SK-N-SH treated with all-trans-retinoic acid at 6 μM for 48 hours (cell line): ENCODE results near the gene KIF15.
A peak's percentile ranks its signal among the peaks of the same experiment; 100 is the strongest.
"Not testable (repeated sequence)": the region's sequence is repeated elsewhere in the genome, so short reads cannot be mapped to it uniquely, and the experiment has no call there.

ENCODE experiments used
- ATAC-seq: fragments of 200-7000 bp; cut with Tn5 transposase; 3 replicates; pipeline ENCODE4 v1.9.1; 2020; ENCODE audit warnings: mild to moderate bottlenecking, moderate library complexity
- ARNTL ChIP-seq: fragments of 450-650 bp; formaldehyde crosslinking; IDR thresholded peaks from 2 replicates; pipeline ENCODE4 v1.5.0; 2020; ENCODE audit warnings: low read depth, mild to moderate bottlenecking, moderate library complexity, borderline replicate concordance
- BACH2 ChIP-seq: fragments of 250-450 bp; sonication (Bioruptor Pico); IDR thresholded peaks from 2 replicates; pipeline ENCODE4 v1.9.0; 2021; ENCODE audit warnings: mild to moderate bottlenecking, borderline replicate concordance
- CSDC2 ChIP-seq: fragments of 250-450 bp; sonication (Bioruptor Pico); IDR thresholded peaks from 2 replicates; pipeline ENCODE4 v1.5.0; 2020; ENCODE audit warnings: mild to moderate bottlenecking, moderate library complexity
- ESRRG ChIP-seq: fragments of 250-450 bp; sonication (Bioruptor Pico); IDR thresholded peaks from 2 replicates; pipeline ENCODE4 v1.6.1; 2021; ENCODE audit warnings: mild to moderate bottlenecking
- GLIS3 ChIP-seq: fragments of 250-450 bp; sonication (Bioruptor Pico); IDR thresholded peaks from 2 replicates; pipeline ENCODE4 v1.5.0; 2020; ENCODE audit warnings: mild to moderate bottlenecking, moderate library complexity
- ISL1 ChIP-seq: fragments of 250-450 bp; sonication (Bioruptor Pico); IDR thresholded peaks from 2 replicates; pipeline ENCODE4 v2.1.2; 2022; ENCODE audit warnings: mild to moderate bottlenecking, moderate library complexity
- OSR1 ChIP-seq: fragments of 250-450 bp; sonication (Bioruptor Pico); IDR thresholded peaks from 2 replicates; pipeline ENCODE4 v1.8.0; 2022; ENCODE audit warnings: moderate library complexity, mild to moderate bottlenecking, inconsistent platforms
- PPARA ChIP-seq: fragments of 250-450 bp; sonication (Bioruptor Pico); IDR thresholded peaks from 2 replicates; pipeline ENCODE4 v1.5.0; 2020; ENCODE audit warnings: mild to moderate bottlenecking, borderline replicate concordance
- SNAI2 ChIP-seq: fragments of 250-450 bp; sonication (Bioruptor Pico); IDR thresholded peaks from 2 replicates; pipeline ENCODE4 v1.5.0; 2020; ENCODE audit warnings: mild to moderate bottlenecking, moderate library complexity
- TCF4 ChIP-seq: fragments of 250-450 bp; sonication (Bioruptor Pico); IDR thresholded peaks from 2 replicates; pipeline ENCODE4 v1.8.0; 2021; ENCODE audit warnings: mild to moderate bottlenecking, moderate library complexity, borderline replicate concordance
- TOX ChIP-seq: fragments of 250-450 bp; sonication (Bioruptor Pico); IDR thresholded peaks from 2 replicates; pipeline ENCODE4 v1.8.0; 2021; ENCODE audit warnings: mild to moderate bottlenecking, moderate library complexity, borderline replicate concordance
- ZC3H10 ChIP-seq: fragments of 250-450 bp; sonication (Bioruptor Pico); IDR thresholded peaks from 2 replicates; pipeline ENCODE4 v1.5.1; 2021; ENCODE audit warnings: mild to moderate bottlenecking, moderate library complexity
- ZFP30 ChIP-seq: fragments of 450-650 bp; formaldehyde crosslinking; IDR thresholded peaks from 2 replicates; pipeline ENCODE4 v1.5.0; 2022; ENCODE audit warnings: mild to moderate bottlenecking, moderate library complexity
- ZNF565 ChIP-seq: fragments of 450-650 bp; formaldehyde crosslinking; conservative IDR thresholded peaks from 2 replicates; pipeline ENCODE4 v1.5.0; 2020; ENCODE audit warnings: low read depth, mild to moderate bottlenecking, moderate library complexity
- ZNF70 ChIP-seq: fragments of 450-650 bp; formaldehyde crosslinking; IDR thresholded peaks from 2 replicates; pipeline ENCODE4 v1.5.0; 2020; ENCODE audit warnings: mild to moderate bottlenecking, moderate library complexity
- ZNF8 ChIP-seq: fragments of 450-650 bp; formaldehyde crosslinking; IDR thresholded peaks from 2 replicates; pipeline ENCODE4 v1.5.0; 2020; ENCODE audit warnings: mild to moderate bottlenecking, moderate library complexity
- TF ChIP-seq, protein P1 (sequence below): fragments of 250-450 bp; sonication (Bioruptor Pico); IDR thresholded peaks from 2 replicates; pipeline ENCODE4 v1.5.1; 2021; ENCODE audit warnings: mild to moderate bottlenecking, moderate library complexity
- TF ChIP-seq, protein P2 (sequence below): fragments of 250-450 bp; sonication (Bioruptor Pico); IDR thresholded peaks from 2 replicates; pipeline ENCODE4 v1.8.0; 2020; ENCODE audit warnings: mild to moderate bottlenecking, moderate library complexity, borderline replicate concordance
- TF ChIP-seq, protein P3 (sequence below): fragments of 250-450 bp; sonication (Bioruptor Pico); IDR thresholded peaks from 2 replicates; pipeline ENCODE4 v1.5.0; 2020; ENCODE audit warnings: mild to moderate bottlenecking, moderate library complexity

Gene KIF15

DNA sequence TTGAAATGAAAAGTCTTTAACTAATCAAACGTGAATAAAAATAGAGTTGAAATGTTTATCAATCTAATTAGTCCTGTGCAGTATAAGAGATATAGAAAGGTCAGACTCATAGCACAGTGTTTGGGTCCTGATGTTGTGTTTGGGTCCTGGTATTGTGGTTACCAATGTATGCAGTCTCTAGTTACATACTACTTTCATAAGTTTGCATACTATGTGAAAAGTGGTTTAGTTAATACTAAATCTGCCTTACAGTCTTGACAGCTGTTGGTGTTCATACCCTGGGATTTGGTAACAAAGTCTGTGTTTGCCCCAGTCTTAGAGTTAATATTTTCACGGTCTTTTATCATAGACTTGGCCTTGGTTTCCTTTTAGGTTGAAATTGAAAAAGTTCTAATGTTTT, 41.7 kb downstream of the KIF15 start:
- ATAC-seq = no peak
- TF ChIP-seq, protein P1, sequence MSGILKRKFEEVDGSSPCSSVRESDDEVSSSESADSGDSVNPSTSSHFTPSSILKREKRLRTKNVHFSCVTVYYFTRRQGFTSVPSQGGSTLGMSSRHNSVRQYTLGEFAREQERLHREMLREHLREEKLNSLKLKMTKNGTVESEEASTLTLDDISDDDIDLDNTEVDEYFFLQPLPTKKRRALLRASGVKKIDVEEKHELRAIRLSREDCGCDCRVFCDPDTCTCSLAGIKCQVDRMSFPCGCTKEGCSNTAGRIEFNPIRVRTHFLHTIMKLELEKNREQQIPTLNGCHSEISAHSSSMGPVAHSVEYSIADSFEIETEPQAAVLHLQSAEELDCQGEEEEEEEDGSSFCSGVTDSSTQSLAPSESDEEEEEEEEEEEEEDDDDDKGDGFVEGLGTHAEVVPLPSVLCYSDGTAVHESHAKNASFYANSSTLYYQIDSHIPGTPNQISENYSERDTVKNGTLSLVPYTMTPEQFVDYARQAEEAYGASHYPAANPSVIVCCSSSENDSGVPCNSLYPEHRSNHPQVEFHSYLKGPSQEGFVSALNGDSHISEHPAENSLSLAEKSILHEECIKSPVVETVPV (CRISPR knock-in tag) = no peak
- TF ChIP-seq, protein P2, sequence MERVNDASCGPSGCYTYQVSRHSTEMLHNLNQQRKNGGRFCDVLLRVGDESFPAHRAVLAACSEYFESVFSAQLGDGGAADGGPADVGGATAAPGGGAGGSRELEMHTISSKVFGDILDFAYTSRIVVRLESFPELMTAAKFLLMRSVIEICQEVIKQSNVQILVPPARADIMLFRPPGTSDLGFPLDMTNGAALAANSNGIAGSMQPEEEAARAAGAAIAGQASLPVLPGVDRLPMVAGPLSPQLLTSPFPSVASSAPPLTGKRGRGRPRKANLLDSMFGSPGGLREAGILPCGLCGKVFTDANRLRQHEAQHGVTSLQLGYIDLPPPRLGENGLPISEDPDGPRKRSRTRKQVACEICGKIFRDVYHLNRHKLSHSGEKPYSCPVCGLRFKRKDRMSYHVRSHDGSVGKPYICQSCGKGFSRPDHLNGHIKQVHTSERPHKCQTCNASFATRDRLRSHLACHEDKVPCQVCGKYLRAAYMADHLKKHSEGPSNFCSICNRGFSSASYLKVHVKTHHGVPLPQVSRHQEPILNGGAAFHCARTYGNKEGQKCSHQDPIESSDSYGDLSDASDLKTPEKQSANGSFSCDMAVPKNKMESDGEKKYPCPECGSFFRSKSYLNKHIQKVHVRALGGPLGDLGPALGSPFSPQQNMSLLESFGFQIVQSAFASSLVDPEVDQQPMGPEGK (CRISPR knock-in tag) = no peak
- TF ChIP-seq SNAI2 (CRISPR knock-in tag) (no peak), TCF4 (CRISPR knock-in tag) (no peak), ZNF565 (CRISPR knock-in tag) (no peak), ARNTL (CRISPR knock-in tag) (no peak), ZC3H10 (CRISPR knock-in tag) (no peak), ESRRG (CRISPR knock-in tag) (no peak), TOX (CRISPR knock-in tag) (no peak), CSDC2 (CRISPR knock-in tag) (no peak), GLIS3 (CRISPR knock-in tag) (no peak), ZFP30 (no peak), BACH2 (no peak)
- TF ChIP-seq, all 23 proteins: peak for 0

DNA sequence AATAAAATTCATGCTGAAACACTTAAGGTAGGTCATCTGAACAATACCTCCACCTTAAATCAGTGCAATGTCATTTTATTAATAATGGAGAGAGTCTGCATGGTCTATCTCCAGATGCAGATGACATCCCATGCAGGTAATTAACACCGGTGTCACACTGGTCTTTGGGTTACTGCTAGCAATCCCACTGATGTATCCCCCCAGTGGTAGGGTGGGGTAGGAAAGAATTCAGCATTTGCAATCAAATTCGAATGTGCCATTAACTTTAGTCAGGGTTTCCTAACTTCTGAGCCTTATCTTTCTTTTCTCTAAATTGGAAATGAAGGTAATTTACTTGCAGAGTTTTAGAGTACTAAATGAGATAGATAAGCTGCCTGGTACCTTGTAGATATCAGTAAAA, 44.4 kb downstream of the KIF15 start:
- TF ChIP-seq PPARA (CRISPR knock-in tag) = no peak
- TF ChIP-seq, protein P2 (CRISPR knock-in tag) = no peak
- no peak for TF ChIP-seq SNAI2 (CRISPR knock-in tag)
- TF ChIP-seq ZC3H10 (CRISPR knock-in tag) = no peak
- no peak for TF ChIP-seq OSR1 (CRISPR knock-in tag)
- TF ChIP-seq, protein P3, sequence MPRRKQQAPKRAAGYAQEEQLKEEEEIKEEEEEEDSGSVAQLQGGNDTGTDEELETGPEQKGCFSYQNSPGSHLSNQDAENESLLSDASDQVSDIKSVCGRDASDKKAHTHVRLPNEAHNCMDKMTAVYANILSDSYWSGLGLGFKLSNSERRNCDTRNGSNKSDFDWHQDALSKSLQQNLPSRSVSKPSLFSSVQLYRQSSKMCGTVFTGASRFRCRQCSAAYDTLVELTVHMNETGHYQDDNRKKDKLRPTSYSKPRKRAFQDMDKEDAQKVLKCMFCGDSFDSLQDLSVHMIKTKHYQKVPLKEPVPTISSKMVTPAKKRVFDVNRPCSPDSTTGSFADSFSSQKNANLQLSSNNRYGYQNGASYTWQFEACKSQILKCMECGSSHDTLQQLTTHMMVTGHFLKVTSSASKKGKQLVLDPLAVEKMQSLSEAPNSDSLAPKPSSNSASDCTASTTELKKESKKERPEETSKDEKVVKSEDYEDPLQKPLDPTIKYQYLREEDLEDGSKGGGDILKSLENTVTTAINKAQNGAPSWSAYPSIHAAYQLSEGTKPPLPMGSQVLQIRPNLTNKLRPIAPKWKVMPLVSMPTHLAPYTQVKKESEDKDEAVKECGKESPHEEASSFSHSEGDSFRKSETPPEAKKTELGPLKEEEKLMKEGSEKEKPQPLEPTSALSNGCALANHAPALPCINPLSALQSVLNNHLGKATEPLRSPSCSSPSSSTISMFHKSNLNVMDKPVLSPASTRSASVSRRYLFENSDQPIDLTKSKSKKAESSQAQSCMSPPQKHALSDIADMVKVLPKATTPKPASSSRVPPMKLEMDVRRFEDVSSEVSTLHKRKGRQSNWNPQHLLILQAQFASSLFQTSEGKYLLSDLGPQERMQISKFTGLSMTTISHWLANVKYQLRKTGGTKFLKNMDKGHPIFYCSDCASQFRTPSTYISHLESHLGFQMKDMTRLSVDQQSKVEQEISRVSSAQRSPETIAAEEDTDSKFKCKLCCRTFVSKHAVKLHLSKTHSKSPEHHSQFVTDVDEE = no peak
- no peak for TF ChIP-seq ARNTL (CRISPR knock-in tag)
- no peak for TF ChIP-seq ZNF565 (CRISPR knock-in tag)
- TF ChIP-seq ZFP30 = no peak
- no peak for TF ChIP-seq ZNF70 (CRISPR knock-in tag)
- TF ChIP-seq, protein P1 (CRISPR knock-in tag) = no peak
- TF ChIP-seq TCF4 (CRISPR knock-in tag) = no peak
- TF ChIP-seq CSDC2 (CRISPR knock-in tag) = no peak
- no peak for TF ChIP-seq ESRRG (CRISPR knock-in tag)
- TF ChIP-seq, all 23 proteins: peak for 0

DNA sequence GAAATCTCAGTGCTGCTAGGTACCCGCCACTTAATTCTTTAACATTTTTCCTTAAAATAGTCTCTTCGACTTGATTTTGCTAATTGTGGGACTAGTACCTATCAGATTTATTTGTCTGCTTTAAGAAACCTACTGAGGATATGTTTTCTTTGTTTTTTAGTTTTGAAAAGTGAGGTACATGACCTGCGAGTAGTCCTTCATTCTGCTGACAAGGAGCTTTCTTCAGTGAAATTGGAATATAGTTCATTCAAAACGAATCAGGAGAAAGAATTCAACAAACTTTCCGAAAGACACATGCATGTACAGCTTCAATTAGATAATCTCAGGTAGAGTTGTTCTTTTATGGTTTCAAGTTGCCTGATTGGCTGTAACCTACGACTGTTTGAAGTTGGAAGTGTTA, 53.2 kb downstream of the KIF15 start:
- TF ChIP-seq ISL1 (CRISPR knock-in tag) = no peak
- ATAC-seq = no peak

More for the DNA sequence above, 44.4 kb downstream of the KIF15 start:
- ATAC-seq = no peak

DNA sequence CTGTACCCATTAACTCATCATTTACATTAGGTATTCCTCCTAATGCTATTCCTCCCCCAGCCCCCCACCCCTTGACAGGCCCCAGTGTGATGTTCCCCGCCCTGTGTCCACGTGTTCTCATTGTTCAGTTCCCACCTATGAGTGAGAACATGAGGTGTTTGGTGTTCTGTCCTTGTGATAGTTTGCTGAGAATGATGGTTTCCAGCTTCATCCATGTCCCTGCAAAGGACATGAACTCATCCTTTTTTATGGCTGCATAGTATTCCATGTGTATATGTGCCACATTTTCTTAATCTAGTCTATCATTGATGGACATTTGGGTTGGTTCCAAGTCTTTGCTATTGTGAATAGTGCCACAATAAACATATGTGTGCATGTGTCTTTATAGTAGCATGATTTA, 54.7 kb downstream of the KIF15 start:
- ATAC-seq = not testable (repeated sequence)
- 0 out of 2 replicates have a peak, but pooled peaks have one; percentile 41 for TF ChIP-seq ZNF8 (CRISPR knock-in tag)

DNA sequence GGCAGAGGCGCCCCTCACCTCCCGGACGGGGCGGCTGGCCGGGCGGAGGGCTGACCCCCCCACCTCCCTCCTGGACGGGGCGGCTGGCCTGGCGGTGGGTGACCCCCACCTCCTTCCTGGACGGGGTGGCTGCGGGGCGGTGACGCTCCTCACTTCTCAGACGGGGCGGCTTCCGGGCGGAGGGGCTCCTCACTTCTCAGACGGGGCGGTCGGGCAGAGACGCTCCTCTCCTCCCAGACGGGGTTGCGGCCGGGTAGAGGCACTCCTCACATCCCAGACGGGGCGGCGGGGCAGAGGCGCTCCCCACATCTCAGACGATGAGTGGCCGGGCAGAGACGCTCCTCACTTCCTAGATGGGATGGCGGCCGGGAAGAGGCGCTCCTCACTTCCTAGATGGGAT, 59.6 kb downstream of the KIF15 start:
- not testable (repeated sequence) for ATAC-seq
